22Rv1 (cell line): ENCODE measurements around the gene TCEAL4.

Experiments
- H3K27ac ChIP-seq: fragments of 450-650 bp; 2 replicates; pipeline ENCODE4 v1.5.1; 2017
- ZFX ChIP-seq: fragments of 450-650 bp; IDR thresholded peaks from 2 replicates; pipeline ENCODE4 v1.6.1; 2017; ENCODE audit warnings: antibody characterized with exemption, borderline replicate concordance
- TF ChIP-seq, protein P1 (sequence below): fragments of 450-650 bp; IDR thresholded peaks from 2 replicates; pipeline ENCODE4 v1.5.1; 2017; ENCODE audit warnings: mild to moderate bottlenecking

TCEAL4 gene

DNA sequence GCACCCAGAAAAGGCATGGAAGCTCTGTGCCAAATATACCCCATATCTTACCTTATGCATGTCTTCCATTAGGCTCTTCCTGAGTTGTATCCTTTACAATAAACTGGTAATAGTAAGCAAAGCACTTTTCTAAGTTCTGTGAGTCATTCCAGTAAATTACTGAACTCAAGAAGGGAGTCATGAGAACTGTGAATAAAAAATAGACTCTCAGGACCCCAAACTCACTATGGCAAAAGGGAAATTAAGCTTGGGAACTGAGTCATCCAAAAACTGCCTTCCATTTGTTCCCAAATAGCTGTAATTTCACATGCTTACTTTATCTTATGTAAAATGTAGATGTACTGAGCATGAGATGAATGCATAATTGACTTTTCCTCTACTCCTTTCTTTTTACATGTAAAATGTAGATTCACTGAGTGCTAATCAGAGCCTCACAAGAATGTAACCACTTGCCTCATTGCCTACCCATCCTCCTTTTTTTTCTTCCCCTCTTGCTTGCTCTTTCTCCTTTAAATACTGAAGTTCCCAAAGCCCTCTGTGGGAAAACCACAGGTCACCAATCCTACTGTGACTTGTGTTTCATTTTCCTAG is 30.6 kb downstream of the TCEAL4 start:
- no peak for TF ChIP-seq ZFX
- TF ChIP-seq, protein P1, sequence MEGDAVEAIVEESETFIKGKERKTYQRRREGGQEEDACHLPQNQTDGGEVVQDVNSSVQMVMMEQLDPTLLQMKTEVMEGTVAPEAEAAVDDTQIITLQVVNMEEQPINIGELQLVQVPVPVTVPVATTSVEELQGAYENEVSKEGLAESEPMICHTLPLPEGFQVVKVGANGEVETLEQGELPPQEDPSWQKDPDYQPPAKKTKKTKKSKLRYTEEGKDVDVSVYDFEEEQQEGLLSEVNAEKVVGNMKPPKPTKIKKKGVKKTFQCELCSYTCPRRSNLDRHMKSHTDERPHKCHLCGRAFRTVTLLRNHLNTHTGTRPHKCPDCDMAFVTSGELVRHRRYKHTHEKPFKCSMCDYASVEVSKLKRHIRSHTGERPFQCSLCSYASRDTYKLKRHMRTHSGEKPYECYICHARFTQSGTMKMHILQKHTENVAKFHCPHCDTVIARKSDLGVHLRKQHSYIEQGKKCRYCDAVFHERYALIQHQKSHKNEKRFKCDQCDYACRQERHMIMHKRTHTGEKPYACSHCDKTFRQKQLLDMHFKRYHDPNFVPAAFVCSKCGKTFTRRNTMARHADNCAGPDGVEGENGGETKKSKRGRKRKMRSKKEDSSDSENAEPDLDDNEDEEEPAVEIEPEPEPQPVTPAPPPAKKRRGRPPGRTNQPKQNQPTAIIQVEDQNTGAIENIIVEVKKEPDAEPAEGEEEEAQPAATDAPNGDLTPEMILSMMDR = no peak
- H3K27ac ChIP-seq = no peak overlapping the region

DNA sequence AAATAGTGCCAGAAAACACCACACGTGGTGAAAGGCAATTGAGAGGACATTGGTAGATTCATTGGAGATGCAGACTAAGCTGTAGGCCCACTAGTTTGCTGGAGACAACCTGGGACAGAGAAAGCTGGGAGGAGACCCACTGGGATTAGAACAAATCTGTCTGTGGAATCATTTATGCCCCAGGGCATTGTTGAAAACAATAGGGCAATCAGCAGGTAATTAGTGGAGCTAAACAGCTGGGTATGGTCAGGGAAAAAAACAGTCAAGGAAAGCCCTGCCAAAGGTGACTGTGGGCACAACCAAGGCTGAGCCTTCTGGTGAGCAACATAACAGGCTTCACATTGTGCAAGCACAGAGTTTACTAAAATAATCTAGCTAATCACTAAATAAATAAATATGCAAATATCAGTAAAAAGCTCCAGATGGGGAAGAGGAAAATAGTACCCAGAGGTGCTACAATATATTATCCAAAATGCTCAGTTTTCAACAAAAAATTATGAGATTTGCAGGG is 31.4 kb downstream of the TCEAL4 start:
- TF ChIP-seq, protein P1 = no peak
- no peak for TF ChIP-seq ZFX
- H3K27ac ChIP-seq = no peak overlapping the region

DNA sequence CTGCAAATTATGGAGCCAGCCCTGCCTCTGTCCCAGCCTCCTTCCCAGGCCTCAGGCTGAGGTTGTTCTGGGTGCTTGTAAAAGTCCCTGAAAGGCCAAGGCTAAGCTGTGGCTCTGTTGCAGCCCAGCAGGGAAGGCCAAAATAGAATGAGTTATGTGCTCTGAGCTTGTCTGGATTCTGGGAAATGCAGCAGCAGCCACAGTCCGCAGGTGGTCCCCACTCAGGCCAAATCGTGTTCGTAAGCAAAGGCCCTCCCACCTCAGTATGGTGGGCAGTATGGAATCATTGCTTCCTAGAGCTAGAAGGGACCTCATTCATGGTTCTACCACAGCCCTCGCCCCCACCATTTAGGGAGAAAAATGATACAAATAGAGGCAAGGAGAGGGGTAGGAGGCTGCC is 38.8 kb downstream of the TCEAL4 start:
- no peak for TF ChIP-seq ZFX
- TF ChIP-seq, protein P1 = no peak
- no peak overlapping the region for H3K27ac ChIP-seq

DNA sequence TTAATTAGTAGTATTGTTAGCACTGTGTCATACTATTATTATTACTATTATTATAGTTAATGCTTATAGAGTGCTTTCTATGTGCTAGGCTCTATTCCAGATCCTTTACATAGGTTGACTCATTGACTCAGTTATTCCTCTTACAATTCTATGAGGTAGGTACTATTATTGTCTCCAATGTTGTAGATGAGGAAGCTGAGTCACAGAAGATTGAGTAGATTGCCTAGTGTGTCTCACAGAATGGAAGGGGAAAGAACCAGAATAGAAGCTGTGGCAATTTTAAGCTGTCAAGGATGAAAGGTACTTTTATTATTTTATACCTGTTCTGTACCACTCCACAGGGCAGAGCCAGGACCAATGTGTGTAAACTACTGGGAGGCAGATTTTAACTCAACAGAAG is 41.5 kb downstream of the TCEAL4 start:
- no peak overlapping the region for H3K27ac ChIP-seq
- TF ChIP-seq ZFX = no peak
- TF ChIP-seq, protein P1 = no peak

DNA sequence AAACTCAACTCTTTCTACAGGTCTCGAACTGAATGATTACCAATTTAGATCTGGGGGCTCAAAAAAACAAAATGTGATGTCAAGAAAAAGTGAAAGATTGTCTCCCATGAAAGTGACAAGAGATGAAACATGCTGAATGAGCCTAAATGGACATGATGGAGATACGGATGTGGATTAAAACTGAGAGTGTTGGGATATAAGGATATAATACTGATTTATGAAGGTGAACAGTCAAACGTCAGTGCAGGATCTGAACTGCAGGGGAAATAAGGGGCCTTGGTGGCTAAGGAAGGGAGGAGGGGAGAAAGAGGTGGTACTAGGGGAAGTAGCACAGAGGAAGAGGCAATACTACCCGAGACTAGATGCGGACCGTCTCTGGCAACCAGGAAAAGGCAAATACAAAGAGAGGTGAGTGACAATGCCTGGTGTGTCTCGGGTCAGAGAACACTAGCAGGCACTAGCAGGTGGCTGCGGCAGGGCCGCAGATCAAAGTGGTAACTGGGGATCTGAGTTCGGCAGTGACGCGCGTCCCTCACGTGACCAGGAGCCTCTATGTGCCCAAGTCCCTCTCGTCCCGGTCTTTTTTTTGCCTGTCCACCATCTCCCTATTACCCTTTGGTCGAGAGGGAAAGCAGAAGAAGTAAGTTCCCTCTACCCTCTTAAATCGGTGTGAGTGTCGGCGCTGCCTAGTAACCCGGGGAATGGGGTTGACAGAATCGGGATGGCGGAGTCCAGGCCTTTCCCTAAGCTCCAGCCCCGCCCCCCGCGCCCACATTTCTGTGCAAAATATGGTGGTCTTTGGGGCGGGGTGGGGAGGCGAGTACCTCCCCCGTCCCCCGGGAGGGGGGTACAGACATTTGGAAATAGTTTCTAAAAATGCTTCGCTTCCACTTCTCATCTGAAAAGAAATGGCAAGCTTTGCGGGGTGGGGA is 43.3 kb downstream of the TCEAL4 start, which contains the start of gene TCEAL1:
Gene TCEAL1 (plus strand): TSS at position 590 of the 932 bp plus-strand sequence. CDS start 942 bp downstream, outside the sequence.
- H3K27ac ChIP-seq = peak within 1 kb of the TSS; percentile 79
- TF ChIP-seq ZFX = no peak
- TF ChIP-seq, protein P1 = no peak

DNA sequence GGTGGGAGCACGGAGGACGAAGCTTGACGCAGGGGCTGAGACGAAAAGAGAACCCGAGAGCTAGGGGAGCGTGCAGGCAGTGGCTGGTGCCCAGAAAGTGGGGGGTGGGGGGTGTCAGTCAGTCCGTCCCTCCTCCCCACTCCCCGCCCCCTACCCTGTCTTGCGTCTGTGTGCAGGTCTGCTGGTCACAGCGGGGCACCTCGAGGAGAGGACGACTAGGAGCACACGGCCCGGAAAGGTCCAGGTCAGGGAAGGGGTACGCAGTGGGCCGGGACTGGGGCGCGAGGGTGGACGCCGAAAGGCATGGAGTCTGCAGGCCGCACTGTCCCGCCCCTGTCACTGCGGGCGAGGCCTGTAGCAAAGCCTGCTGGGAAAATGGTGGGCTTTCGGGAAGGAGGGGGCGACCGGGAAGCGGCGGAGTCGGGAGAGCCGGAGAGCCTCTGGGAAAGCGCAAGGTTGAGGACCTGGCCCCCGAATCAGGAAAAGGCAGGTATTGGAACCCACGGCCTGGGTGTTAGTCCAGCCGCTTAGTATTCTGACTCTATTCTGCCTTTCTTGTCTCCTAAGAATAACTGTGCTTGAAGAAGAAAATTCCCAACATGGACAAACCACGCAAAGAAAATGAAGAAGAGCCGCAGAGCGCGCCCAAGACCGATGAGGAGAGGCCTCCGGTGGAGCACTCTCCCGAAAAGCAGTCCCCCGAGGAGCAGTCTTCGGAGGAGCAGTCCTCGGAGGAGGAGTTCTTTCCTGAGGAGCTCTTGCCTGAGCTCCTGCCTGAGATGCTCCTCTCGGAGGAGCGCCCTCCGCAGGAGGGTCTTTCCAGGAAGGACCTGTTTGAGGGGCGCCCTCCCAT is 44.2 kb downstream of the TCEAL4 start:
- TF ChIP-seq, protein P1 = peak; percentile 52
- TF ChIP-seq ZFX = no peak
- peak overlapping the region; percentile 79 for H3K27ac ChIP-seq
